SKM-1 (cell line): ENCODE data around the gene NOC4L.
"Not testable (repeated sequence)": the region's sequence is repeated elsewhere in the genome, so short reads cannot be mapped to it uniquely, and the experiment has no call there.

Source experiments
- DNase-seq: peaks from one replicate; lab custom pipeline; 2025; ENCODE audit not compliant: unreplicated experiment; lab: John Stamatoyannopoulos, UW

NOC4L gene

DNA sequence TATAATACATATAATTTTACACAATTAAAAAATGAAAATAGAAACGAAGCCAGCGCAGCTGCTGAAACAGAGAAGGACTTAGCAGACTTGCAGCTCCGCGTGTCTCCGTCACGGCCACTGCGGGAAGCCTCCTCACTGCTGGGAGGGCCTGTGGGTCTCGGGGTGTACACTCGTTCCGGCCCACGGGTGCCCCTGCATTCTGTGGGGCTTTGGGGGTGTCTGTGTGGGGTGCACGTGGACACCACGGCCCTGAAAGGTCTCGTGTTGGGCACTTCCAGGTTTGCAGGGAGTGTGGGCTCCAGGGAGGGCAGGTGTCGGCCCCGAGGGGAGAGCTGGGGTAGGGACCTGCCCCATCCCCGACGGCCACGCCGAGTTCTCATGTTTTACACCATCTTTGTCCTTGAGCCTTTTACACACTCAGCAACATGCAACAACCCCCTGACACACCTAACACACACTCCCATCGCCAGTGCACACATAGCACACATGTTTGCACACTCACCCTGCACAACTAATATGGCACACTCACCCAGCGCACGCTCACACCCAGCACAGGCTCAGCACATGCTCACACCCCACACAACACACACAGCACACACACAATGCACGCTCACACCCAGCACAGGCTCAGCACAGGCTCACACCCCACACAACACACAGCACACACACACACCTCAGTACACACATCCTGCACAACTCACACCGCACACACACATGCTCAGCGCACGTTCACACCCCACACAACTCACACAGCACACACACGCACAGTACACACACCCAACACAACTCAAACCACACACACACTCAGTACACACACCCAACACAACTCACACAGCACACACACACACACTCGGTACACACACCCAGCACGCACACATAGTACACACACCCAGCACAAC is 36.6 kb downstream of the NOC4L start:
- DNase-seq = no peak

DNA sequence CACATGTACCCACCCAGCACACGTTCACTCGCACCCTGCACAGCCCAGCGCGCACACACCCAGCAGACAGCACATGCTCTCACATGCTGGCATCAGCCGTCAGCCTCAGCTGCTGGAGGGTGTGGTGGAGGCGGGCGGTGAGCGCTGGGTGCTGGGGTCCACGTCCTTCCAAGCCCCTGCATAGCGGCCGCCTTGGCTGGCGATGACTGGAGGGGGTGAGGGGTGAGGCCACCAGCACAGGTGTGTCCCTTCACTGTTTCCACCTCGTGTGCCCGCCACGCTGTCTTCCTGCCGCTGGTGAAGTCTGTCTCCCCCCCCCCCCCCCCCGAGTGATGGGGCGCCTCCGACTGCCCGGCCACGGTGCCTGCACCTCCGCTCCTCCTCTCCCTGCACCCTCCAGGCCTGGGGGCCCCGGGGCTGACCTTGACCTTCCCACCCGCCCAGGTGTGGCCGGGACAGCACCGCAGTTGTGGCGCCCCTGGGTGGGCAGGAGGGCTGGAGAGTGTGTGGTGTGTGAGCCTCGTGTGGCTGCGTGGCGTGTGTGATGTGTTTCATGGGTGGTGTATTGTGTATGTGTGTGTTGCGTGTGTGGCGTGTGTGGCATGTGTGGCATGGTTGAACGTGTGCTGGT is 37.4 kb downstream of the NOC4L start:
- DNase-seq = no peak

DNA sequence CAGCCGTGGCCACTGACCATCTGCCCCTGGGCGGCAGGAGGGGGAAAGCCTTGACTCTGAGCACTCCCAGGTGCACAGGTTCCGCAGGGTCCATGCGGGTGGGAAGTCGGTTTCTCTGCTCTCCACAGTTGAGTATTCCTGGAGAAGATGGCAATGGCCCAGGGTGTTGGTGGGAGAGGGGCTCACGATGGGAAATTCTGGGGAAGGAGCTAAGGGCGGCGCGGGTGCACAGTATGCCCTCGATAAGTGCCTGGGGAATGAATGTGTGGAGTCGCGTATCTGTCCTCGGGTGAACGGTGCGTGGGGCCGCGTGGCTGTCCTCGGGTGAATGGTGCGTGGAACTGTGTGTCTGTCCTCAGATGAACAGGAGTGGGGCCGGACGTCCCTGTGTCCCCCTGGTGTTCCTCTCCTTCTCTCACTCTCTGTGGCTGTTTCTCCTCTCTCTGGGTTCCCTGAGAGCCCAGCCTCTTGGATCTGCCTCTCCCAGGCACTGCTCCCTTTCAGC is 38.0 kb downstream of the NOC4L start:
- DNase-seq = no peak

DNA sequence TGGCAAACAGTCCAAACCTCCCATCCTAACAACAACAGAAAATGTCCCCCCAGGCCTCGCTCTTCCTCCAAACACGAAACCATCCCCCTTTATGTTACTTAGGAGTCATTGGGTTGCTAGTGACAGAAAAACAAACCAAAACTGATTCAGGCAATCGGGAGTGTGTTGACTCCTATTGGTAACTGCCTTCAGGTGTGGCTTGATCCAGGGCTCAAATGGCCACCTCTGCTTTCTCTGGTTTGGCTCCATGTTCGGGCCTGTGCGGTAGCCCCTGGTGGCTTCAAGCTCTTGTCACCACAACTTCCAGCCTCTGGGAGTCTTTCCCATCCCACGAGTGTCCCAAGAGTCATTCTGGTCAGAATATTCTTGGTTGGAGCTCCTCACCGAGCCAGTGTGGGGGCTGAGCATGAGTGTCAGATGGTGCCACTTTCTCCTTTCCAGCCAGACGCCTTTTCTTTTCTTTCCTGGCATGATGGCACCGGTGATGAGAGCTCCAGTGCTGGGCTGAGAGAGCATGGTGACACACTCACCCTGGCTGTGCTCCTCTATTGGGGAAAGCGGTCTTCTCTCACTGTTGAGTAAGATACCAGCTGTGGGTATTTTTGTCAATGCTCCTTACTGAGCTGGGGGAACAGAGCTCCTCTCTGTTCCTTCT is 38.6 kb downstream of the NOC4L start:
- no peak for DNase-seq

DNA sequence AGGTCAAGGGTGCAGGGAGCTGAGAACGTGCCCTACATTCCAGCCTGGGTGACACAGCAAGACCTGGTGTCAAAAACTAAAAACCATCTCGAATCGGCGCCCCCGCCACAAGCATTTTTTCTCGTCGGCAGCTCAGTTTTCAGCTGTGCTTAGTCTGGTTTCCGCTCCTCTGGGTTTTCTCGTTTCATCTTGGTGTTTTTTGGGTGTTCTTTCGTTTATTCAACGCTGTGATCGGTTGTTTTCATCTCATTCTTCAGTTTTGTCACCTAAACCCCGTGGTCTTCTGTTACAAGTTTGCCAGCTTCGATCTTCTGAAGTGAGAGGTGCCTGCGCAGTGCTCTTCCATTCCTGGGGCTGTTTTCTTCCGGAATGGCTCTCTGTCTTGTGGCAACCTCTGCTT is 41.4 kb downstream of the NOC4L start:
- DNase-seq = no peak

DNA sequence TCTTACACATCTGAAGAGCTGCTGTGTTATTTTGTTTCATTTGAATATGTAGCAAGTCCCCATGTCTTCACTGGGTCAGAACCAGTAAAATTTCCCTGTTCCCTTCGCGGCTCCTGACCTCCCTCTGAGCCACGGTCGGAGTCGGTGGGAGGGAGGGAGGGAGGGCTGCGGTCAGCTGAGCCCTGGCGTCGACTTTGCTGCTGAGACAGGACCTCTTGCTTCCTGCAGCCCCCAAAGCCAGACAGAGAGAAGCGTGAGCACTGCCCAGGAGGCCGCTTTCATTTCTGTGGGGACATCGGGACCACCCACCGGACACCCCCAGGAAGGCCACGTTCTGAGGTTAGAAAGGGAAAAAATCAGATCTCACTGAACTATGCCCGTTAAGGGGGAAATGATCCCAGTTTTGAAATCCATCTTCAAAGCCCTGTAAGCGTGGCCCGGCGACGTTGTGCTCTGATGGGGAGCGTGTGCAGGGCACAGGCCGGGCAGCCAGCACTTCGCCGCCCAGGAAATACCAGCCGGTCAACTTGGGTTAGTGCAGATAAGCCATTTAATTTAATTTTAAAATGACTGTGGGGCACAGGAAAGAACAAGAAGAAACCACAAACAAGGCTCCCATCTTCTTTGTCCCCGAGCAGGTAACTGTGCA is 42.1 kb downstream of the NOC4L start:
- no peak for DNase-seq

DNA sequence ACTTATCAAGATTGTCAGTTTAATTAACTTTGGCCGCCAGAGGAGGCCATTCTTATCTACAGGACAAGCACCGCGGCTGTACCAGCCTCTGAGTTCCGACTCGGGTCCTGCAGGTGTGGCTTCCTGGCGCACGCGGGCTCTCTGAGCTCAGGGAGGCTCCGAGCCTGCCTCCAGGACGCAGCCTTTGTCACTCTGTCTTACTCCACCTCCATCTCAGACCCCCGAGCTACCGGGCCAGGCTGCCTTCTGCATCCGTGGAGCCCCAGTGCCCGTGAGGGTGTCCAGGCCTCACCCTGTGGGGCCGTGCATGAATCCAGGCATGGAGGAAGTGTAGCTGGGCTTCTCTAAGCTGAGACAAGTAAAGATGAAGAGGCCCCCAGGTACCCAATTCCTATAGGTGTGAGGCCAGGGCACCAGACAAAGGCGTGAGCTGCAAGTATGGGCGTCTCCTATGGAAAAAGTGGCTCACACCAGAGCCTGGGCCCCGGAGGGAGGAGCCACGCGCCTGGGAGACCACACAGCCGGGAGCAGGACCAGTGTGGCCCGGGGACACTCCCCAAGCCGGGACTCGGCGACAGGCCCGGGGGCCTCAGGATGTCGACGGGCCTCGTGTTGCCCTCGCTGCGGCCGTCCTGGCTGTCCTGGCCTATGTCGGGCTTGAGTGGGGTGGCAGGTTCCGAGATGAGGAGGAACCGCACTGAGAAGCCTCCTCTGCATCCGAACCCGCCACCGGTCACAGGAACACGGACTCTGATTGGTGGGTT is 42.8 kb downstream of the NOC4L start:
- DNase-seq = no peak

DNA sequence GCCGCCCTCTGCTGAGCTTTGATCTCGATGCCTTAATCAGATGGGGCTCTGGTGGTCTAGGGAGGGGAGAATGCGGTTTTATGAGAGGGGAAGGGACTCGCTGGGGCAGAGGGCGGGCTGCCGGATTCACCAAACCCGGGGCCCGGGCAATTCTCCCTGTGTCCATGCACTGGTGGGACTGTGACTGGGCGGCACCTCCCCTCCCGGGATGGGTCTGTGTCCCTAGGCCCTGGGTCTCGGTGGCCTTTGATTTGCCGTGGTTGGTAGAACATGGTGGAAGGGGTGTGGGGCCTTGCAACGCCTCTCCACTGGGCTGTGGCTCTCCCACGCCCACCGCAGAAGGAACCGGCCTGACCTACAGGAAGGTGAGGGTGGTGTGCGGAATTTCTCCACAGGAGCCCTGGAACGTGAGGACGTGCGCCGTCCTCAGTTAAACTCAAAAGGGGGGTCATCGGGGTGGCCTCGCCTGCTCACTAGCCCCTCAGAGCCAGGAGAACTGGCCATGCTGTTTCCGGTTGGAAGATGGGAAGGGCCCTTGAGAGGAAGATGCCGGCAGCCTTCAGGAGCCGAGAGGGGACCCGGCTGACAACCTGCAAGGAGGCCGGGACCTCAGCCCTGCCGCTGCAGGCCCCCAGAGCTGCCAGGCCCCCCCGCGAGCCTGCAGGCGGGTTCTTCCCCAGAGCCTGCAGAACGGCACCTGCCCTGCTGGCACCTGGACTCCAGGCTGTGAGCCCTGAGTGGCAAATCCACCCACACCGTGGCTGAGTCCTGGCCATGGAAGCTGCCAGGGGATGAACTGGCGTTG is 43.6 kb downstream of the NOC4L start:
- DNase-seq = no peak

DNA sequence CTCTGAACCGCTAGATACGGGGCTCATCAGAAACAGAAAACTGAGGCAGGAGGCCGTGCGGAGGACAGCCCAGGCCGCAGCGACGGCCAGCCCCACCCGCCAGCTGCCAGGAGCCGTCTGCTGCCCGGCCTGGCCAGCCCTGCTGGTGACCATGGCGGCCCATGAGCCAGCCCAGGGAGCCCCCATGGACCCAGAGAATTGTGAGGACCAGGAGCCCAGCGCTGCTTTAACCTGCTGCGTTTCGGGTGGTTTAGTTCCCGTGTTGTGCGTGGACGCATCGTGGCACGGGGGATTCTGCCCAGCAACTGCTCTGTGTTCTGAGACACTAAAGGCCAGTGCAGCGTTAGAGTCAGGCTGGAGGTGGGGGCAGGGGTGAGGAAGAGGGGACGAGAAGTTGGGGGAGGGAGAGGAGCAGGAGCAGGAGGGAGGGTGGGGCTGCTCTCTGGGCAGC is 44.2 kb downstream of the NOC4L start:
- DNase-seq = no peak

DNA sequence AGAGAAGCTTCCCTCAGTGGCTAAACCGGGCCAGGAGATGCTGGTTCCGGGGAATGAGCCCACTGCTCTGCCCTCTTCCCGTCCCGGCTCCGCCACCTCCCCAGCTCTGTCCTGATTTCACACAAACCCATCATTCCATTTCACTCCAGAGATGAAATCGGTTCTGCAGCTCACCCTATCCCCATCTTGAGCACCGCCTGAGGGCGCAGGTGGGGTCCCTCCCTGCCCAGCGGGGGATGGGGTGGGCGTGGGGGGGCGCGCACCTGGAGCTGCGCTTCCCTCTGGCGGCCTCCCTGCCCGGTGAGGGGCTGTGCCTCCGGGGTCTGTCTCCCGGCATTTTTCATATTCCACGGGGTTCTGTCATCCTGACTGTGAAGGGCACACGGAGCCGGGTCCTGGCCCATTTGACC is 44.7 kb downstream of the NOC4L start:
- DNase-seq = no peak

DNA sequence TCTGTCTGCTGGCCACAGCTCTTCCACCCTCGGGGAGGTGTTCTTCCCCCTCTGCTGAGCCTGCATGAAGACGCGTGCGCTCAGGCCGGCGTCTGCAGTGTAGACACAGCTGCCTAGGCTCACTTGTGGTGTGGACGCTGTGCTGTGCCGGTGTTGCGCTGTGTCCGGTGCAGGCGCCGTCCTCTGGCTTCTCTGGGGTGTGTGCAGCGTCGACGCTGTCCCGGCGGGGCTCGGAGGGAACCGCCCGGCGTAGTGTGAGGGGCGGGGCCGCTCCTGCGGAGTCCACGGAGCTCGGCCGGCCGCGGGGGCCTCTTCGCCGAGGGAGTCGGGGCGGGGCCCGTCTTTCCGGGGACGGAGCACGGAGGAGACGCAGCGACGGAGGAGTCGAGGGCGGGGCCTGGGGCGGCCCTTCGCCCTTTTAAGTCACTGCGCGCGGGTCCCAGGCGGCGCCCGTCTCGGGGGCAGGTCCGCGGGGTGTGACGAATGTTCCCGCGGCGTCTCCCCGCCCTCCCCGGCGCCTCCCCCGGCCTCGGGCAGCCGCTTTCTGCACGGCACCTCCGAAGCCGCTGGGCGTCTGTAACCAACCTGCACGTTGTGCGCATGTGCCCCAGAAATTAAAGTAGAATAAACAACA is 45.2 kb downstream of the NOC4L start:
- DNase-seq = no peak

DNA sequence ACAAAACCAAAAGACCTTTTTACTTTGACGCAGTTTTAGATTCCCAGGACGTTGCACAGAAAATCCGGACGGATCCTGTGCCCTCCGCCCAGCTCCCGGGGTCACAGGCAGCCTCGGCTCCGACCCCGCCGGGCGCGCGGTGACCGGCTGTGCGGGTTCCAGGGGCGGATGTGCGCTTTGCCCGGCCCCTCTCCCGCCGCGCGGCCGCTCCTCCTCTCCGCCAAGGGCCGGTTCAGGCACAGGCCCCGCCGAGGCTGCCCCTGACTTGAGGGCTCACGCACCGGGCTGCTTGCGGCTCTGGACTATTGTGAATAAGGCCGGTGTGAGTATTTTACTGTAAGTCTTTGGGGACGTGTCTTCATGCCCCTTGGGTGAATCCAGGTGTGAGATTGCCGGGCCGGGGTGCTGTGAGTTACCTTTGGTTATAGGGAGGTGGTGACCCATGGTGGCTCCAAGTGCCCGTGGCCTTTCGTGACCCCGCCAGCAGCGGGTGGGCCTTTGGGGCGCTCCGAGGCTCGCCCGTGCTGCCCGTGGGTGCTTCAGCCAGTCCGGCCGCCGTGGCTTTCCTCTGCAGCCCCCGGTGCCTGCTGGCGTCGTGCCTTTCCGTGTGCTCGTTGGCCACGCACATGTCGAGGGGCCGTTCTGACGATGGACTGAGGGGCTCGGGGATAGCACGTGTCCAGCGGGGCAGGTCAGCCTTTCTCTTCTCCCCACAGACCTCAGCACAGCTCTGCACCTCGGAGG is 45.9 kb downstream of the NOC4L start:
- no peak for DNase-seq

DNA sequence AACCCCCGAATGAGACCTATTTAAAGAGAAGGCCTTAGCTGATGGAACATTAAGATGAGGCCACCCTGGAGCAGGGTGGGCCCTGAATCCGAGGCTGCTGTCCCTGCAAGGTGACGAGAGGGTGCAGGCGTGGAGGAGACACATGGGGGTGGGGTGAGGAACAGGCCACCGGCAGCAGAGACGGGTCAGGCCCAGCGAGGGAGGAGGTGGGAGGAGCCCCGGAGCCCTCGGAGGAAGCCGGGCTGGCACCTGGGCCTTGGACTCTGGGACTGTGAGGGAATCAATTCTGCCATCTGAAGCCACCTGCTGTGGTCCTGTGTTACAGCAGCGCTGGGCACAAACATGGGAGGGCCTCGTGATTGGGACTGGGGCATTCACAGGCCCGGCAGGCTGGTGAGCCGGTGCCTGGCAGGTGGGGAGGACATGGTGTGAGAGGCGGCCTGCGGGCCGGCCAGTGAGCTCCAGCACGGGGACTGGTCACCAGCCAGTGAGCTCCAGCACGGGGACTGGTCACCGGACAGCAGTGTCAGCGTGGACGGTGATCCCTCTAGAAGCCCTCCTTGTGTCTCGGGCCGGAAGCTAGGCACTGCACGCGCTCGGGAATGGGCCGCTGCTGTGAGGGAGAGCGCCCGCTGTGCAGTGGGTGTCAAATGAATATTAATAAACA is 46.7 kb downstream of the NOC4L start:
- no peak for DNase-seq

DNA sequence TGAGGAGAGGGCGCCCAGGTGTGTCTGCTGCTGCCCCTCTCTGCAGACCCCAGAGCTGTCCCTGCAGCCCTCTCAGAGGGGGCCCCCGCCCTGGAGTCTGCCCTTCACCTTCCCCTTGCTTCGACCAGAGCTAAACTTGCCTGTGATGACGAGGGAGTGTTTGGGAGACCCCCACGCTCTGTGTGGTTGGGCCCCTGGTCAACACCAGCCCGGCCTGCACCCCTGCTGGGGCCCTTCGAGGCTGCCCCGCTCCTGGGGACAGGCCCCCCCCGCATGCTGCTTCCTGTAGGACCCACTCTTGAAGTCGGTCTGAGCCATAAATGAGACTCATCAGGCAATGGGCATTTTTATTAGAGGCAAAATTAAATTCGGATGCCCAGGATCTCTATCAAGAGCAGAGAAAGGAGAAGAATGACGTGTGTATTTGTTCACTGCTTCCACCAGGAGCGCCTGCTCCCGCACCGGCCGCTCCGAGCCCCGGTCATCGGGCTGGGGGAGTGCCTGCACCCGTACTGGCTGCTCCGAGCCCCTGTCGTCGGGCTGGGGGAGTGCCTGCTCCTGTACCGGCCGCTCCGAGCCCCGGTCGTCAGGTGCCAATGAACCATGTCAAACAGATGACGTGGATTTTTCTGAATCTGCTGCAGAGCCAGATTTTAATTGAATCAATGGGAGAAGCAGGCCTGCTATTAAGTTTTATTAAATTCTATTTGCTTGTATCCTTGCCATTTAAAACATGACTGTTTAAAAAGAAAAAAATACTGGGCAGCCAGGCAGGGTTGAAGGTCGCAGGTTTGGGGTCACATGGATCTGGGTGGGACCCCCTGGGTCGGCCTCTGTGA is 47.7 kb downstream of the NOC4L start:
- DNase-seq = no peak

DNA sequence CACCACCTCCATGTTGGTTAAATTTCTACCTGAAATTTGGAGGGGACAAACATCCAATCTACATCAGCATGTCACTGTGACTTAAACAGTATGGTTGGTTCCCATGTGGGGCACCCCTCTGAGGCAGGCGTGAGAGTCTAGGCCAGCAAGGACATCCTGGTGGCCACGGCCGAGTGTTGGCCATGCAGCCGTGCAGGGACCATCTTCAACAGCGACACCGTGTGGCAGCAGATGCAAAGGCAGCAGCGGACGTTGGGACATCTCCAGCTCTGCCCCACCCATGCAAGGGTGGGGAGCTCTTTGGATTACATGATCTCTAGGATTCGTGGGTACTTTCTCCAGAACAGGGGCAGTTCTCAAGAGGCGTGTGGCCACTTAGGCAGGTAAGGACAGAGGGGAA is 49.8 kb downstream of the NOC4L start:
- DNase-seq = no peak

DNA sequence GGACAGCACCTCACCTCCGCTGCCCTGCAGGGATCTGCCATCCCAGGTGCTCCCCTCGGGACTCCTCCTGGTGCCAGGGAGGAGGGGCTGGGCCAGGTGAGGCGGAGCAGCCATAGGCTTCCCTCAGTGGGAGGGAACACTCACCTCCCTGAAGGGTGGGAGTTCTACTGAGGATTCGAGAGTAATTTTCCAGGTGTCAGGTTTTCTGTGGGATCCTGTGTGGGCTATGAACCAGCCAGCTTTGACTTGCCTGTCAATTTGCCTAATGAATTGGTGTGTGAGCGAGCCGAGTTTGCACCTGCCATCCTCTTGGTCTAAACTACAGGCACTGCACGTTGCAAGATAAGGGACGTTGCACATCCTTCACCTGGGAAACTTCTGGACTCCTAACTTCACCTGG is 50.3 kb downstream of the NOC4L start:
- DNase-seq = no peak

DNA sequence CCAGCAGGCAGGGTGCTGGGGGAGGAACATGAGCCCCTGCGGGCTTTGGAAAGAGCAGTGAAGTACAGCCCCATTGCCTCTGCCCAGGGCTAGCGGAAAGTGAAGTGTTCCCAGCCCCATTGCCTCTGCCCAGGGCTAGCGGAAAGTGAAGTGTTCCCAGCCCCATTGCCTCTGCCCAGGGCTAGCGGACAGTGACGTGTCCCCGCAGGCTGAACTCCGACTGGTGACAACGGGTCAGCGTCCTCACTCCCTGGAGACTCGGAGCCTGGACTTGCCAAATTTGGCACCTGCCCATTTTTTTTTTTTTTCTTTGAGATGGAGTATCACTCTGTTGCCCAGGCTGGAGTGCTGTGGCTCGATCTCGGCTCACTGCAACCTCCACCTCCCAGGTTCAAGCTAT is 51.0 kb downstream of the NOC4L start:
- DNase-seq = not testable (repeated sequence)
